CD4-positive, alpha-beta T cell treated with Interleukin-21 for 1 hour (primary cell): Measurements from ENCODE around the gene MRPL37.
"Not testable (repeated sequence)": the region's sequence is repeated elsewhere in the genome, so short reads cannot be mapped to it uniquely, and the experiment has no call there.

Source experiments
- DNase-seq: peaks from one replicate; pipeline ENCODE4 v3.0.0-alpha.2; 2020

MRPL37 gene

GRCh38 chr1:54199765-54200518 lies at the start of gene MRPL37, which contains the start of gene CYB5RL:
Gene MRPL37 (plus strand): TSS chr1:54200167. CDS start chr1:54200244, 77 bp downstream.
Gene CYB5RL (minus strand): TSS chr1:54200030. CDS start chr1:54195616, 4,414 bp downstream.
- DNase-seq = peak; percentile 95

GRCh38 chr1:54151013-54151412 lies 49.0 kb upstream of the MRPL37 start:
- DNase-seq = no peak

GRCh38 chr1:54152696-54153095 lies 47.3 kb upstream of the MRPL37 start, which contains the start of gene CDCP2:
Gene CDCP2 (minus strand): TSS chr1:54153000. CDS start chr1:54152922, 78 bp downstream.
- no peak for DNase-seq

GRCh38 chr1:54153535-54154439 lies 46.2 kb upstream of the MRPL37 start:
- DNase-seq = no peak

GRCh38 chr1:54156201-54156600 lies 43.8 kb upstream of the MRPL37 start:
- no peak for DNase-seq

- no peak for DNase-seq
Observed at GRCh38 chr1:54156986-54157385, 43.0 kb upstream of the MRPL37 start.

GRCh38 chr1:54157401-54157800 lies 42.6 kb upstream of the MRPL37 start:
- no peak for DNase-seq

GRCh38 chr1:54158071-54158470 lies 41.9 kb upstream of the MRPL37 start:
- DNase-seq = no peak

- DNase-seq = no peak
Observed at GRCh38 chr1:54159733-54160316, 40.1 kb upstream of the MRPL37 start.

GRCh38 chr1:54160351-54160750 lies 39.6 kb upstream of the MRPL37 start:
- DNase-seq = no peak

GRCh38 chr1:54161495-54162168 lies 38.3 kb upstream of the MRPL37 start:
- DNase-seq = no peak

- no peak for DNase-seq
Observed at GRCh38 chr1:54163051-54163450, 36.9 kb upstream of the MRPL37 start.

GRCh38 chr1:54163573-54163972 lies 36.4 kb upstream of the MRPL37 start:
- DNase-seq = no peak

GRCh38 chr1:54165146-54165545 lies 34.8 kb upstream of the MRPL37 start:
- DNase-seq = no peak

- not testable (repeated sequence) for DNase-seq
Observed at GRCh38 chr1:54166357-54166756, 33.6 kb upstream of the MRPL37 start.

GRCh38 chr1:54167422-54168139 lies 32.4 kb upstream of the MRPL37 start:
- no peak for DNase-seq

- no peak for DNase-seq
Observed at GRCh38 chr1:54168206-54168965, 31.6 kb upstream of the MRPL37 start.

GRCh38 chr1:54169068-54169467 lies 30.9 kb upstream of the MRPL37 start:
- DNase-seq = no peak

- DNase-seq = no peak
Observed at GRCh38 chr1:54171016-54171415, 29.0 kb upstream of the MRPL37 start.

- no peak for DNase-seq
Observed at GRCh38 chr1:54171606-54172005, 28.4 kb upstream of the MRPL37 start.
